ELR (cell line): Measurements from ENCODE around the gene AMPD2.

Experiments used
- DNase-seq: peaks from one replicate; pipeline ENCODE4 v3.0.0-alpha.2; 2015; ENCODE audit warnings: low read depth

The AMPD2 gene

GRCh38 chr1:109619576-109620400 is at the start of gene AMPD2, which contains the start of gene GNAT2:
TSS of gene AMPD2 (plus strand) at chr1:109619837. CDS start at chr1:109621176, 1,339 bp downstream.
TSS of gene GNAT2 (minus strand) at chr1:109619616. CDS start at chr1:109612870, 6,746 bp downstream.
- peak; percentile 91 for DNase-seq

- no peak for DNase-seq
Measured at GRCh38 chr1:109570414-109570813, 49.2 kb upstream of the AMPD2 start.

- no peak for DNase-seq
Measured at GRCh38 chr1:109573785-109574184, 45.9 kb upstream of the AMPD2 start.

- DNase-seq, result no peak
Measured at GRCh38 chr1:109578947-109579443, 40.6 kb upstream of the AMPD2 start.

- no peak for DNase-seq
Measured at GRCh38 chr1:109579491-109579890, 40.1 kb upstream of the AMPD2 start.

GRCh38 chr1:109582021-109582420 is 37.6 kb upstream of the AMPD2 start:
- no peak for DNase-seq

GRCh38 chr1:109584766-109585165 is 34.9 kb upstream of the AMPD2 start:
- no peak for DNase-seq

GRCh38 chr1:109586055-109586454 is 33.6 kb upstream of the AMPD2 start:
- DNase-seq, result no peak

- no peak for DNase-seq
Measured at GRCh38 chr1:109589177-109589576, 30.5 kb upstream of the AMPD2 start.

- DNase-seq, result no peak
Measured at GRCh38 chr1:109589679-109590078, 30.0 kb upstream of the AMPD2 start.

GRCh38 chr1:109592916-109593315 is 26.7 kb upstream of the AMPD2 start:
- DNase-seq, result no peak

GRCh38 chr1:109595531-109595930 is 24.1 kb upstream of the AMPD2 start:
- DNase-seq, result peak; percentile 48

- no peak for DNase-seq
Measured at GRCh38 chr1:109598156-109598555, 21.5 kb upstream of the AMPD2 start.

GRCh38 chr1:109598655-109599054 is 21.0 kb upstream of the AMPD2 start:
- DNase-seq, result no peak

- no peak for DNase-seq
Measured at GRCh38 chr1:109603229-109603628, 16.4 kb upstream of the AMPD2 start.

- DNase-seq, result no peak
Measured at GRCh38 chr1:109605381-109605780, 14.3 kb upstream of the AMPD2 start.

GRCh38 chr1:109609881-109610280 is 9.8 kb upstream of the AMPD2 start:
- DNase-seq, result no peak

- peak; percentile 53 for DNase-seq
Measured at GRCh38 chr1:109610609-109611307, 8.9 kb upstream of the AMPD2 start.

GRCh38 chr1:109611308-109611990 is 8.2 kb upstream of the AMPD2 start:
- DNase-seq, result no peak

- DNase-seq, result peak; percentile 58
Measured at GRCh38 chr1:109613361-109614147, 6.1 kb upstream of the AMPD2 start.

GRCh38 chr1:109615879-109616278 is 3.8 kb upstream of the AMPD2 start:
- peak; percentile 36 for DNase-seq

- no peak for DNase-seq
Measured at GRCh38 chr1:109616391-109616790, 3.2 kb upstream of the AMPD2 start.
